ENCODE data around the gene BTBD10.

DNA sequence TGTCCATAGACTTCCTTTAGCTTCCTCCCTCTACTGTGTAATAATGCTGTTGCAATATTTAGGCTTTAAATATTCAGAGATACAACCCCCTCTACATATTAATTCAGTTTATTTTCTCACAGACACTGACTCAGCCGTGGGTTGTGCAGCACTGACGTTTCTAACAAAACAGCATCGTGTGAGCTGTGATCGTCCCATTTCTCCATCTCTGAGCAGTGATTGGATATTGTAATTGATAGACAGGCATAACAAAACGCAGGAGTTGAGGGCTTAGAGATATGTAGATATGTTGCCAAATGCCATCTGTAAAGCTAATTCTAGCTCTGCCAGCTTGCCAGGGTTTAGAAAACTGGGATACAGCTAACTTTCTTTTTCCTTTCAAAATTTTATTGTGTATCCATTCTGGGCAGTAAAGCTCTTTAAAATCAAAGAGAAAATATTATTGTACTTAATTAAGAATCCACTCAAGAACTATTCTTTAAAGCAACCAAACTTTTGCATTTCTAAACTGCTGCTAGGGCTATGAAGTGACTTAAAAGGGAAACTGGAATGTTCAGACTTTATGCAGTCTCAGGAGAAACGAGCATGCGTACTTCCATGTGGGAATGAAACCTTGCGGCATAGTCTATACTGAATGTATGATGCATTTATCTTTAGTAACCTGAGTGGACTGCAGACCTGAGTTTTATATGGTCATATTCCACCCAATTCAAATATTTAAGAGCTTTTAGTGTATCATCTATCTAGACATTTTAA, 22.7 kb downstream of the BTBD10 start:
- TF ChIP-seq, protein P1, sequence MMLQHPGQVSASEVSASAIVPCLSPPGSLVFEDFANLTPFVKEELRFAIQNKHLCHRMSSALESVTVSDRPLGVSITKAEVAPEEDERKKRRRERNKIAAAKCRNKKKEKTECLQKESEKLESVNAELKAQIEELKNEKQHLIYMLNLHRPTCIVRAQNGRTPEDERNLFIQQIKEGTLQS (IDR thresholded peaks at IDR 0.05), result no peak
- TF ChIP-seq, protein P2, sequence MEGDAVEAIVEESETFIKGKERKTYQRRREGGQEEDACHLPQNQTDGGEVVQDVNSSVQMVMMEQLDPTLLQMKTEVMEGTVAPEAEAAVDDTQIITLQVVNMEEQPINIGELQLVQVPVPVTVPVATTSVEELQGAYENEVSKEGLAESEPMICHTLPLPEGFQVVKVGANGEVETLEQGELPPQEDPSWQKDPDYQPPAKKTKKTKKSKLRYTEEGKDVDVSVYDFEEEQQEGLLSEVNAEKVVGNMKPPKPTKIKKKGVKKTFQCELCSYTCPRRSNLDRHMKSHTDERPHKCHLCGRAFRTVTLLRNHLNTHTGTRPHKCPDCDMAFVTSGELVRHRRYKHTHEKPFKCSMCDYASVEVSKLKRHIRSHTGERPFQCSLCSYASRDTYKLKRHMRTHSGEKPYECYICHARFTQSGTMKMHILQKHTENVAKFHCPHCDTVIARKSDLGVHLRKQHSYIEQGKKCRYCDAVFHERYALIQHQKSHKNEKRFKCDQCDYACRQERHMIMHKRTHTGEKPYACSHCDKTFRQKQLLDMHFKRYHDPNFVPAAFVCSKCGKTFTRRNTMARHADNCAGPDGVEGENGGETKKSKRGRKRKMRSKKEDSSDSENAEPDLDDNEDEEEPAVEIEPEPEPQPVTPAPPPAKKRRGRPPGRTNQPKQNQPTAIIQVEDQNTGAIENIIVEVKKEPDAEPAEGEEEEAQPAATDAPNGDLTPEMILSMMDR (IDR thresholded peaks at IDR 0.05; ENCODE audit: low read depth, low read length, missing input control), result no peak
- TF ChIP-seq FOXA1 (IDR thresholded peaks at IDR 0.05) (no peak), RAD21 (IDR thresholded peaks at IDR 0.05) (no peak), JUND (IDR thresholded peaks at IDR 0.05) (no peak)
